Measurements from ENCODE around the gene SEC14L2. TPM values are rescaled to one million over a fixed set of nuclear protein-coding genes. Genes with fewer than 3 reads are reported as not detected.

The SEC14L2 gene
- total RNA-seq, 1 experiment from 2014 or later: 14.4 TPM

DNA sequence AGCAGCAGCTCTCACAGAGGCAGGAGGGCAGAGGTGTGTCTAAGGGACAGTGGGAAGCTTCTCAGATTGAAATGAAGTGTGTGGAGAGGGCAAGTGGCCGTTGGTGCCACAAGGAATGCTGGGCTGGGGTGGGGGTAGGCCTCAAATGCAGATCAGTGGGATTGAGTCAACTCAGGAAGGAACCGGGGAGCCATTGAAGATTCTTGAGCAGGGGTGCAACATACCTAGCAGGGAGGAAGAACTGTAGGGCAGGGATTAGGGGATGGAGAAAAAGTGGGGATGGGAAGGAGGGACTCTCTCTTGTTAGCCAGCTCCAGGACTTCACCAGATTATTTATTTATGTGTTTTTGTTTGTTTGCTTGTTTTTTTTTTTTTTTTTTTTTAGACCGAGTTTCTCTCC, 2.9 kb upstream of the SEC14L2 start:
- Histone ChIP-seq H3K27ac (ENCODE audit: low read depth, low read length, poor library complexity, severe bottlenecking) (no peak overlapping the region), H3K4me1 (ENCODE audit: insufficient read depth, low read length, poor library complexity, severe bottlenecking) (peaks cover 26% of the 10 kb centered on the region), H3K27me3 (replicated peaks; ENCODE audit: insufficient read depth, low read depth, low read length, poor library complexity) (no peaks in the 10 kb centered on the region), H3K9me3 (ENCODE audit: low read depth, low read length, poor library complexity, severe bottlenecking) (no peaks in the 10 kb centered on the region), H3K4me3 (ENCODE audit: low read depth, low read length, poor library complexity, severe bottlenecking) (no peak overlapping the region), H3K36me3 (ENCODE audit: insufficient read depth, low read length, poor library complexity, severe bottlenecking) (no peaks in the 10 kb centered on the region)
- ChIA-PET POLR2A (ENCODE audit: low non-redundant PET) (interaction anchor here (0.7 kb wide), 1 partner anchor 14 kb away, joined by 15 read pairs; no protein-coding TSS in a partner anchor), CTCF (interaction anchor here (0.6 kb wide), 1 partner anchor 766 kb away, joined by 4 read pairs; no protein-coding TSS in a partner anchor)
- TF ChIP-seq CTCF (conservative IDR thresholded peaks at IDR 0.05; ENCODE audit: low read depth, low read length) (no peak), EZH2 (IDR thresholded peaks at IDR 0.05; ENCODE audit: borderline replicate concordance, low read depth, low read length, poor library complexity, severe bottlenecking) (no peak)
- intact Hi-C loops (cut with micrococcal nuclease; ENCODE audit: unreplicated experiment): no loop called here
- DNase-seq (ENCODE audit: low spot score): no peak
- BruUV-seq (replicated peaks): no TSS peak

GRCh38 chr22:30397656-30398635, 1.1 kb downstream of the SEC14L2 start:
- Histone ChIP-seq H3K27me3 (replicated peaks; ENCODE audit: insufficient read depth, low read depth, low read length, poor library complexity) (no peaks in the 10 kb centered on the region), H3K4me3 (ENCODE audit: low read depth, low read length, poor library complexity, severe bottlenecking) (peak overlapping the region; percentile 74), H3K36me3 (ENCODE audit: insufficient read depth, low read length, poor library complexity, severe bottlenecking) (no peaks in the 10 kb centered on the region), H3K9me3 (ENCODE audit: low read depth, low read length, poor library complexity, severe bottlenecking) (no peaks in the 10 kb centered on the region), H3K4me1 (ENCODE audit: insufficient read depth, low read length, poor library complexity, severe bottlenecking) (peaks cover 19% of the 10 kb centered on the region), H3K27ac (ENCODE audit: low read depth, low read length, poor library complexity, severe bottlenecking) (peak overlapping the region; percentile 62)
- intact Hi-C loops (cut with micrococcal nuclease; ENCODE audit: unreplicated experiment): no loop called here
- TF ChIP-seq CTCF (conservative IDR thresholded peaks at IDR 0.05; ENCODE audit: low read depth, low read length) (no peak), EZH2 (IDR thresholded peaks at IDR 0.05; ENCODE audit: borderline replicate concordance, low read depth, low read length, poor library complexity, severe bottlenecking) (no peak)
- CTCF ChIA-PET: interaction anchor here (0.6 to 1.9 kb wide), 3 partner anchors 10 to 631 kb away, joined by 4 to 5 read pairs (median 5); partner anchors contain the start of gene ZMAT5
- no TSS peak for BruUV-seq (replicated peaks)
- no peak for DNase-seq (ENCODE audit: low spot score)
- POLR2A ChIA-PET (ENCODE audit: low non-redundant PET): interaction anchor here (0.6 to 1.0 kb wide), 2 partner anchors 9 to 27 kb away, joined by 3 to 14 read pairs; no protein-coding TSS in a partner anchor

DNA sequence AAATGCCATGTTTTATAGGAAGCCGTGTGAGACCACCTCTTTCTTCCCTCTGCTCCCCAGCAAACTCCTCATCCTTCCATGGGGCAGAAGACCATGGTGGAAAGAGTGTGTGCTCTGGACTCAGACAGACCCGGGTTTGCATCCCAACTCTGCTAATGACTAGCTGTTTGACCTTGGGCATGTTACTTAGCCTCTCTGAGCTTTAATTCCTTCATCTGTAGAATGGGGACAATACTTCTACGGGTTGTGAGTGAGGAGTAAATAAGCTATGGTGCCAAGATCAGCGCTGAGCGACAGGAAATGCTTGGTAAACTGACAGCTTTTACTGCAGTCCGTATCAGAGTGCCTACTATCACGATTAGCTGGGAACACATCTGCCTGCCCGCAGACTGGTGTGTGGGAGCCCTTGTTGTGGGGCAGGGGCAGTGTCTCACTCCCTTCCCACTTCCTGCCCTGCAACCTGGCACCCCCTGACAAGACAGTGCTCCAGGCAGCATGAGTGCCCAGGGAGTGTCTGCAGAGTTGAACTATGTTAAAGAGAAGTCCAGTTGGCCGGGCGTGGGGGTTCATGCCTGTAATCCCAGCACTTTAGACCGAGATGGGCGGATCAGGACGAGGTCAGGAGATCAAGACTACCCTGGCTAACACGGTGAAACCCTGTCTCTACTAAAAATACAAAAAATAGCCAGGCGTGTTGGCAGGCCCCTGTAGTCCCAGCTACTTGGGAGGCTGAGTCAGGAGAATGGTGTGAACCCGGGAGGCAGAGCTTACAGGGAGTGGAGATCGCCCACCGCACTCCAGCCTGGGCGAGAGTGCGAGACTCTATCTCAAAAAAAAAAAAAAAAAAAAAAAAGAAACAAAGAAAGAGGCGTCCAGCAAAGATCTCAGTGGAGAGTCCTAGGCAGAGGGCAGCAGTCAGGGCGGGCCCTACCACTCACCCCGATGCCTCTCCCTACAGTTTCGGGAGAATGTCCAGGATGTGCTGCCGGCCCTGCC, 2.2 kb downstream of the SEC14L2 start:
- CTCF ChIA-PET: interaction anchor here (1.1 to 1.9 kb wide), 2 partner anchors 11 to 12 kb away, joined by 4 to 5 read pairs; partner anchors contain the start of gene RNF215
- no peaks in the 10 kb centered on the region for H3K36me3 ChIP-seq (ENCODE audit: insufficient read depth, low read length, poor library complexity, severe bottlenecking)
- DNase-seq (ENCODE audit: low spot score): no peak
- TF ChIP-seq CTCF (conservative IDR thresholded peaks at IDR 0.05; ENCODE audit: low read depth, low read length): no peak
- TF ChIP-seq EZH2 (IDR thresholded peaks at IDR 0.05; ENCODE audit: borderline replicate concordance, low read depth, low read length, poor library complexity, severe bottlenecking): no peak
- no TSS peak for BruUV-seq (replicated peaks)
- intact Hi-C loops (cut with micrococcal nuclease; ENCODE audit: unreplicated experiment): no loop called here
- H3K4me3 ChIP-seq (ENCODE audit: low read depth, low read length, poor library complexity, severe bottlenecking): no peak overlapping the region
- H3K9me3 ChIP-seq (ENCODE audit: low read depth, low read length, poor library complexity, severe bottlenecking): no peaks in the 10 kb centered on the region
- H3K27me3 ChIP-seq (replicated peaks; ENCODE audit: insufficient read depth, low read depth, low read length, poor library complexity): no peaks in the 10 kb centered on the region
- H3K27ac ChIP-seq (ENCODE audit: low read depth, low read length, poor library complexity, severe bottlenecking): no peak overlapping the region
- POLR2A ChIA-PET (ENCODE audit: low non-redundant PET): no interaction called here
- peaks cover 18% of the 10 kb centered on the region for H3K4me1 ChIP-seq (ENCODE audit: insufficient read depth, low read length, poor library complexity, severe bottlenecking)
